ENCODE data around the gene NLE1.
"Not testable (repeated sequence)": the region's sequence is repeated elsewhere in the genome, so short reads cannot be mapped to it uniquely, and the experiment has no call there.

Gene NLE1

DNA sequence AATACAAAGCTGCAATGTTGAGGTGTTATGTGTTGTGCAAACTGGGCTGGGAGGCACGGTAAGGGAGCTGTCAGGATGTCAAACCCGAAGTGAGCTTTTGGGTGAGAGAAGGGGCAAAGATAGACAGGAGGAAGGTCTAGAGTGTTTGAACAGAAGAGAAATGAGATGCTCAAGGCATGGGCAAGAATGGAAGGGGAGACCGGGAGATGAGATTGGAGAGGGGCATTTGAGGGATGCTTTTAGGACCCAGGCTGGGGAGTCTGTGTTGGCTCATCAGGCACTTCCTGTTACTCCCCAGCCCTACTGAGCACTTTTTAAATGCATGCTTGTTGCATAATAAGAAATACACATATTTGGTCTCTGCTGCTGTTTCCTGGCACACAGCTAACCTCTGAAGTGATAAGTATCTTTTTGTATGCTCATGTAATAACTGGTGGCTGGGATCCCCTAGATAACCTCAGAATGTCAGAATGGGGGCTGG is 19.2 kb upstream of the NLE1 start:
- no peak for DNase-seq

DNA sequence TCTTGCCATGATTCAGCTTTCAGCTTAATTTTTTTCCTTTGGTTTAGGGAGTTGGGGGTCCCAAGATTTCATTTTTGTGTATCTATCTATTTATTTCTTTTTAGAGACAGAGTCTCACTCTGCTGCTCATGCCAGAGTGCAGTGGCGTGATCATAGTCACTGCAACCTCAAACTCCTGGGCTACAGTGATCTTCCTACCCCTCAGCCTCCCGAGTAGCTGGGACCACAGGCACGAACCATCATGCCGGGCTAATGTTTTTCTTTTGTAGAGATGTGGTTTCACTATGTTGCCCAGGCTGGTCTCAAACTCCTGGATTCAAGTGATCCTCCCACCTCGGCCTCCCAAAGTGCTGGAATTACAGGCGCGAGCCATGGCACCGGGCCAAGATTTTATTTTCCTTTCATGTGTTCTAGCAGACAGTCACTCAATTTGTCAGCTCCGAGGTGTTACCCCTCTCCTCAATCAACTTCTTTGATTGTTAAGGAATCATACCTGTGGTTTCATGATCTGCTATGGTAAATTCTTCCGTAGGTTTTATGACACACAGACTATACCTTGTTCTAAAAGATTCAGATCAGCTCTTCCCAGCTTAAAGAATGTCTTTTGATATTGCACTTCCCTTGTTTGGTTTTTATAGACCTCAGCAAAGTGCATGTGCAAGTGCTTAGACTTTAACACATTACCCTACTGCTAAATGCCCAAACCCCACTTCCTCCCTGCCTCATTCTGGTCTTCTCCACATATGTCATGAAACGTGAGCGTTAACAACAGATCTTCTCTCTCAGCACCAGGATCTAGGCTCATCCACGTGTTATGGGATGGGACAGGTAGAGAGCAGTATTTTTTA is 18.5 kb upstream of the NLE1 start:
- no peak for DNase-seq

- DNase-seq, result no peak
Observed at GRCh38 chr17:35159940-35160339, 17.8 kb upstream of the NLE1 start.

- no peak for DNase-seq
Observed at GRCh38 chr17:35155246-35155645, 13.1 kb upstream of the NLE1 start.

DNA sequence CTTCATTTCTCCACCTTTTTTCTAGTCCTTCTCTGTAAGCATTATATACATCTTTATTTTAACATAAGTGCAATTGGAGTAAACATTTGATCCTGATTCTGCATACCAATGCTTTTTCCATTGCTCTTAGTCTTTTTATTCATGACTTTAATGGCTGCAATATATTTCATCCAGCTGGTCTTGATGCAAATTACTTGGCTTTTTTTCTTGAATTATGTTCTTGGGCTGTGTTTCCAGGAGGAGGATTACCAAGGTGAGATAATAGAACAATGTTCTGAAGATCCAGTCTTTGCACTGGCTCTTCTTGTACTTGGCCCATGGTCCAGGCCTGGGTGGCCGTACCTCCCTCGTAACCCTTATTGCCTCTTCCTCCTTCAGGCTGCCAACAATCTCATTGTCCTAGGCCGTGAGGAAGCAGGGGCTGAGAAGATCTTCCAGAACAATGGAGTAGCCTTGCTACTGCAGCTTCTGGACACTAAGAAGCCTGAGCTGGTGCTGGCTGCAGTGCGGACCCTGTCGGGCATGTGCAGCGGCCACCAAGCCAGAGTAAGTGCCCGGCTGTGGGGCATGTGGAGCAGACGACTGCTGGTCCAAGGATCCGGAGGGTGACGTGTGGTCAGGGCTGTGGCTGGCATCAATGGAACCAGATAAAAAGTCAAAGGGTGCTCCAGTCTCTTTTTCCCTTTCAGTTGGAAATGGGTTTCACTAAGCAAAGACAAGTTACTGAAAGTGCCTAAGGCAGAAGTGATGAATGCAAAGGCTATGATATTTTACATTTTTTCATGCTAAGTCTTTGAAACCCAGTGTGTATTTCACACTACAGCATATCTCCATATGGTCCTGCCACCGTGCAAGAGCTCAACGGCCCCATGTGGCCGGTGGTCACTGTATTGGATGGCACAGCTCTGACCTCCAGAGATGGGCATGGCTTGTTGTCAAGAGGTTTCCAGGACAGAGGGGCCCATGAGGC is 12.4 kb upstream of the NLE1 start:
- DNase-seq, result no peak

- no peak for DNase-seq
Observed at GRCh38 chr17:35152421-35153140, 10.5 kb upstream of the NLE1 start.

- not testable (repeated sequence) for DNase-seq
Observed at GRCh38 chr17:35151080-35151479, 9.0 kb upstream of the NLE1 start.

- no peak for DNase-seq
Observed at GRCh38 chr17:35149941-35150340, 7.8 kb upstream of the NLE1 start.

GRCh38 chr17:35148144-35148543 is 6.0 kb upstream of the NLE1 start:
- DNase-seq, result no peak

DNA sequence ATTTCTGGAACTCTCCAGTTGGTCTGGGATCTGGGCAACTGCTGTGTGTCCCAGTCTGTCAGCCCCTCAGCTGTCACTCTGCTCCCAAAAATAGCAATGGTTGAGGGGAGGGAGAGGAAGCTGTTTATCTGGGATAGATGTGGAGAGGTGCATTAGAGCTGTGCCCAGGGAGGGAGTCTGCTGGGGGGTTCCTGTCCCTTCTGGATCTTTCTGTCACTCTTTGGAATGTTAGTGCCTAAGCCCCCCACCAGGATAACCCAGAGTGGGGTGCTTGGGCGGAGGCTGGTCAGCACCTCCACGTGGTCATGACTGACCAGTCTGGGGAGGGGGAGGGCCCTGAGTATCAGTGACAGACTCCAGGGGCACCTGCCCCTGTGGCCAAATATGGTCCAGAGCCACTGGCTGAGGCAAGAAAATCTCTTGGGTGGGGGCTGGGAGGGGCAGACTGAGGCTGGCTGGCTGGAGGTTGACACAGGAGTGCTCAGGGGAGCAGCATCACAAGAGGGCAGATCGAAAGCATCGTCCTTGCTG is 5.3 kb upstream of the NLE1 start, which contains the start of gene UNC45B:
TSS of gene UNC45B (plus strand) at position 443 of the 531 bp plus-strand sequence. CDS start 447 bp downstream, outside the sequence.
- DNase-seq, result no peak

GRCh38 chr17:35146214-35146833 is 4.2 kb upstream of the NLE1 start:
- no peak for DNase-seq

DNA sequence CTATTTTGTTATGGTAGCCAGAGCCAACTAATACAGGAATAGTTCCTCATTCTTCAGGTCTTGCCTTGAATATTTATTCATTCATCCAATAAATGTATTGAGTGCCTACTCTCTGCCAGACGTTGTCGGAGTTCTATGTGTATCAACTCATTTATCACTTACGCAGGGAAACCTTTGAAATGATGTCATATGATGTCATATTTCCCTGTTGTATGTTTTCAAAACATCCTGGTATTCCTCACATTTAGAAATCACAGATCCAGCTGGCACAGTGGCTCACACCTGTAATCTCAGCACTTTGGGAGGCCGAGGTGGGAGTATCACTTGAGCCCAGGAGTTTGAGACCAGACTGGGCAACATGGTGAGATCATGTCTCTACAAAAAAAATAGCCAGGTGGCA is 2.7 kb upstream of the NLE1 start:
- no peak for DNase-seq

GRCh38 chr17:35142467-35142796 is 329 bp upstream of the NLE1 start:
- DNase-seq, result no peak

DNA sequence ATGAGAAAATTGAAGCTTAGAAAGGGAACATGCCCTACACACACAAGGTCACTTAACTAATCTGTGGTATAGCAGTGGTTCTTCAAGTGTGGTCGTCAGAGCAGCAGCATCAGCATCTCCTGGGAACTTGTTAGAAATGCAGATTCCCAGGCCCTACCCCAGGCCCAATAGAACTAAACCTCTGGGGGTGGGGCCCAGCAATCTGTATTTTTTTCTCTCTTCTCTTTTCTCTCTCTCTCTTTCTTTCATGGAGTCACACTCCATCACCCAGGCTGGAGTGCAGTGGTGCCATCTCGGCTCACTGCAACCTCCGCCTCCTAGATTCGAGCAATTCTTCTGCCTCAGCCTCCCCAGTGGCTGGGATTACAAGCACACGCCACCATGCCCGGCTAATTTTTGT is 3.9 kb downstream of the NLE1 start:
- no peak for DNase-seq

GRCh38 chr17:35135322-35135721 is 6.8 kb downstream of the NLE1 start:
- no peak for DNase-seq

DNA sequence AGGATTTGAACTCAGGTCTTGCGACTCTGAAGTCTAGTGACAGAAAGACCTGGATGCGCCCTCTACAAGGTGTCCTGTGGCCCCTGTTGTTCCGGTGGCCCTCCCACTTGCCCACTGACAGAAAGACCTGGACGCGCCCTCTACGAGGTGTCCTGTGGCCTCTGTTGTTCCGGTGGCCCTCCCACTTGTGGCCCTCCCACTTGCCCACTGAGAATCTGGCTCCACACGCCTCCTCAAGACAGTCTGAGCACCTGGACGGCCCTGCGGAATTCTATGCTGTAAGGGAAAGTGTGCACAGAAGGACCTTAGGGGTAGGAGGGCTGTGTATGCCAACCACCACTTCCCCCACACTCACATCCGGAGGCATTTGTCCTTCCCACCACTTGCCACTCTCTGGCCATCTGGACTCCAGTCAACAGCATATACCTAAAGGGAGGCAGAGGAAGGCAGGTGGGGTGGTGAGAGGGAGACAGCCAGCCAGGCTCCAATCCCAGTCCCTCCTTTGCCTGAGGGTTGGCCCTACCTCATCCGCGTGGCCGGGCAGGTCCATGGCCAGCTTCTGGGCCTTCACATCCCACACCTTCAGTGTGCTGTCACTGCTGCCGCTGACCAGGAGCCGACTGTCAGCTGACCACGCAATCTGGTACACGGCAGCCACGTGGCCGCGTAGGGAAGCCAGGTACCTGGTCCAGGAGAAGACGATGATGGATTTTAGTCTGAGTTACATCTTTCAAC is 9.1 kb downstream of the NLE1 start:
- DNase-seq, result no peak

GRCh38 chr17:35132099-35132498 is 10.0 kb downstream of the NLE1 start:
- no peak for DNase-seq

- no peak for DNase-seq
Observed at GRCh38 chr17:35130392-35130791, 11.7 kb downstream of the NLE1 start.

- no peak for DNase-seq
Observed at GRCh38 chr17:35129973-35130351, 12.1 kb downstream of the NLE1 start.

DNA sequence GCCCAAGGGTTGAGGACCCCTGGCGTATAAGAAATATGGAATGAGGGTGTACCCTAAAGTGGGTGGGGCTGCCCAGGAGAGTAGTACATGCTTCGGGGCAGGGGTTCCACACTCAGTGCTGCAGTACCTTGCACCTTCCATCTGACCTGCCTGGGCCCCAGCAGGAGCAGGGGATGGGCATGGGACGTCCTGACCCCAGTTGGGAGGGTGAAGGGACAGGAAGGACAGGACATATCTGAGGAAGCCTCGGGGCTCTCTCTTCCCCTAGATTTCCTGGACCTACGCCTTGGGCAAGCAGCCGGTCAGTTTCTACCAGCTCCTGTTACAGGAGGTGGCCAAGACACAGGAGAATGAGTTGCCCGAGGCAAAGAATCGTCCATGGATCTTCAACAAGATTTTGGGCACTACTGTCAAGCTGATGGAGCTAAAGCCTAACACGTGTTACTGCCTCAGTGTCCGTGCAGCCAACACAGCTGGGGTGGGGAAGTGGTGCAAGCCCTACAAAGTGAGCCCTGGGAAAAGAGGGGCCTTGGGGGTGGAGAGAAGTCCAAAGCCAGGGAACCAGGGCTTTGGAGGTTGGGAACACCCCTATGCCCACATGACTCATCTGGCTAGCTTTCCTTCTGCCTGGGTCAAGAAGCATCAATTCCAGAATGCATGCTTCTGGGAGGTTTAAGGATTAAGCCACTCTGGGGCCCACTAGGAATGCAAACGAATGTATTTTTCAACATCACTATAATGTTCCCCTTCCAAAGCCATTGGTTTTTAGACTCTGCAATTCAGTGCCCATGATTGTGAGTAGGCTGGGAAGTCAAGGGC is 12.7 kb downstream of the NLE1 start:
- no peak for DNase-seq

Data from activated CD8-positive, alpha-beta memory T cell treated with anti-CD3 and anti-CD28 coated beads, Interleukin-2, amount 50 U/mL, for 48 hours (primary cell).